HG03439 (cell line): ENCODE results near the gene PRKAG3.
"Not testable (repeated sequence)": the region's sequence is repeated elsewhere in the genome, so short reads cannot be mapped to it uniquely, and the experiment has no call there.

Experiments
- ATAC-seq: cut with Tn5 transposase; IDR thresholded peaks from one replicate; pipeline ENCODE4 v1.9.1; 2021; ENCODE audit warnings: mild to moderate bottlenecking, moderate library complexity; ENCODE audit not compliant: unreplicated experiment

The PRKAG3 gene

DNA sequence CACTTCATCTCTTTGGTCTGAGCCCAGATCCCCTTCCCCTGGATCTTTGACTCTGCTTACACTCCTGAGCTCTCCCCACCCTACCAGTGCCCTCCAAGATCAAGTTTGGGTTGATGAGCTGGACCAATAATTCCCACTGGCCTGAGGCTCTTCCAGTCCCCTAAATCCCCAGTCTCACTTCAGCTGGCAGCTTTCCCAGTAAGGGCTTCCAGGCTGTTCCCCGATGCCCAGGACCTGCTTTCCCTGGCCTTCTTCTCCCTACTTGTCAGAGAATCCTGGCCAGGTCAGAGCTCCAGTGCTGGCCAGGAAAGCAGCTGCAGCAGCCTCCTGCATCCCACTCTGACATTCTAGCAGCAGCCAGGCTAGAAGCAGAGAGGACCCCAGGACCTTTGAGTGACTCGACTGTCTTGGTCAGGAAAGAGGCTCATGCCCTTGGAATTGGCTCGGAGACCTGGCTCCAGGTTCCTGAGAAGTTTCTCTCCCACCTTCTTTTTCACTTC lies 31.5 kb upstream of the PRKAG3 start:
- no peak for ATAC-seq

DNA sequence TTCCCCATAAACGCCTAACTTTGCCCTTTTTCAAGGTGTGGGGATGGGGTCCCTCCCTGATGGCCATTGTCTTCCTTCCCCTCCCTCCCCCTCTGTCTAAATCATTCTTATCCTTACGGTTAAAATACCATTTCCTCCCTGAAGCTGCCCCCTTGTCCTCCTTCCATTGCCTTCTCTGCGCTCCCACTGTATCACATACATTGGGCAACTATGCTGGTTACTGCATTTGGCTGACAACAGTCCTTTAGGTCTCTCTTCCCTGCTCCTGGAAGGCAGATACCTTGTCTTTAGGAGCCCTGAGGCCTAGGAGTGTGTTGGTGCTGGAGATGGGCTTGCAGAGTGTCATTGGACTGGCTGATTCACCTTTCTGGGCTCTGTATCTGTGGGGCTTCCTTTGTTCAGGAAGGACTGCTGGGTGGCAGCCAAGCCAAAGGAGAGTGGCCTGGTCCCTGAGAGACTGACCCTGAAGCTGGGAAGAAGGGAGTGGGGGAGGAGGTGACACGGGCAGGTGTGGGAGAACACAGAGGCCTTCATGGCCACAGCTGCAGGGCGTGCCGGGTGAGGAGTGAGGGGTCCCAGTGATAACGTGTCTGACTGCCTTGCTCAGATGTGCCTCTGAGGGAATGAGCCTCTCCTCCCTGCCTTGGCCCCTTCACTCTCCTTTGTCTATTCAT lies 30.2 kb upstream of the PRKAG3 start:
- no peak for ATAC-seq

DNA sequence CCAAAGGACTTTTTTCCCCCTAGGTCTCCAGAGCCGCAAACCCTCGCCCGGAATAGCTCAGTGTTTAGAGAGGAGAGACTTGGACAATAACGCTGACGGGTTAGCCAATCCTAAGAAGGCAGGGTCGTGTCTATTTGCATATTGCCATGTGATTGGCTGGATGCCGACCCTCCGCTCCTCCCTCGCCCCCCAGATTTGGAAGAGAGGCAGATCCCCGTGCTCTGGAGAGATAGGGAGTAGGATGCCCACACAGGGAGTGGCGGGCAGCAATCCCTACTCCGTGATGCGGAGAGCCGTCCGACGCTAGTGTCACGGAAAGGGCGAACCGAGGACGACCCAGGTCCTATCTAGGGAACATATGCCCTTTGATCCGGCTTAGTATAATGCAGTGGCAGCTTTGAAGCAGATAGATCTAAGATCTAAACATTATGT lies 29.4 kb upstream of the PRKAG3 start:
- ATAC-seq: no peak

DNA sequence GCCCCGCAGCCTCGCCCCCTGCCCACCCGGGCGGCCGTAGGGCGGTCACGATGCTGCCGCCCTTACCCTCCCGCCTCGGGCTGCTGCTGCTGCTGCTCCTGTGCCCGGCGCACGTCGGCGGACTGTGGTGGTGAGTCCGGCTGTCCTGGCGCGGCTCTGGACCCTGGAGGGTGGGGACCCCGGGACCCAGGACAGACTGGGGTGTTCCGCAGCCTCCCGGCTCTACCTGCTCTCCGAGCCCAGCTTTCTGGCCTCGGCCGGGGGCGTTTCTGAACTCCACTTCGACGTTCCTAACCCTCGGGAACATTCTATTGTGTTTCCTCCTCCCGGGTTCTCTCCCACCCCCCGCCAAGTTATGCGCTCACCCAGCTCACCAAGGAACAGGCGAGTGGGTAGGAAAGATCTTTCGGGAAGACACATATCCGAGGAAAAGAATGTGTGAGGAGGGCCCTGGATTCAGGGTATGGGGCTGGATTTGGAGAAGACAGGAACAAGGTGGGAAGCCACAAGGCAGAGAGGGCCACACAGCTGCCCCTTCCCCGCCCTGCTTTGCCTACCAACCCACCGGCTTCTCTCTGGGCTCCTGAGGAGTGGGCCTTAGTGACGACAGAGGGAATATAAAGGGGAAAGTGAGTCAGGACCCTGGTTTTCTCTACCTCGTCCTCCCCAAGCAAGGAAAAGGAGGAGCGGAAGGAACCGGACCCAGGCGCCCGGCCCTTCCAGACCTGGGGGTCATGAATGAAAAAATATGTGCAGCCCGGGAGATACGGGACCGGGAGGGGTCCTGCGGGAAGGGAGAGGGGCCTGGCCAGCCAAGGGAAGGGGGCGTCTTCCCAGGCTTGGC lies 28.6 kb upstream of the PRKAG3 start:
- no peak for ATAC-seq

DNA sequence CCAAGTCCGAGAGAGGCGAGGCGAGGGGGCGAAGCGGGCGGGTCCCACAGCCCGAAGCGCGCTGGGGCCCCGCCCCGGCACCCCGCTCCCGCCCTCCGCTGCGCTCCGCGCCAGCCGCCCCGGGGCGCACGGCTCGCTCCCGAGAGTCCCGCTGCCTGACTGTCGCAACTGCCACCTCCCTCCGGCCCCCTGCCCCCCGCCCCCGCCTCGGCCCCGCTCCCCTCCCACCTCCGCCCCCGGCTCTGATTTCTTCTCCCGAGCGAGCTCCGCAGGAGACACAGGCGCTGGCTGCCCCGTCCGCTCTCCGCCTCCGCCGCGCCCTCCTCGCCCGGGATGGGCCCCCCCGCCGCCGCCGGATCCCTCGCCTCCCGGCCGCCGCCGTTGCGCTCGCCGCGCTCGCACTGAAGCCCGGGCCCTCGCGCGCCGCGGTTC lies 28.0 kb upstream of the PRKAG3 start, which contains the start of gene WNT6:
WNT6 (plus strand) TSS at position 250 of the 432 bp plus-strand sequence. CDS start 233 bp downstream, outside the sequence.
- no peak for ATAC-seq

DNA sequence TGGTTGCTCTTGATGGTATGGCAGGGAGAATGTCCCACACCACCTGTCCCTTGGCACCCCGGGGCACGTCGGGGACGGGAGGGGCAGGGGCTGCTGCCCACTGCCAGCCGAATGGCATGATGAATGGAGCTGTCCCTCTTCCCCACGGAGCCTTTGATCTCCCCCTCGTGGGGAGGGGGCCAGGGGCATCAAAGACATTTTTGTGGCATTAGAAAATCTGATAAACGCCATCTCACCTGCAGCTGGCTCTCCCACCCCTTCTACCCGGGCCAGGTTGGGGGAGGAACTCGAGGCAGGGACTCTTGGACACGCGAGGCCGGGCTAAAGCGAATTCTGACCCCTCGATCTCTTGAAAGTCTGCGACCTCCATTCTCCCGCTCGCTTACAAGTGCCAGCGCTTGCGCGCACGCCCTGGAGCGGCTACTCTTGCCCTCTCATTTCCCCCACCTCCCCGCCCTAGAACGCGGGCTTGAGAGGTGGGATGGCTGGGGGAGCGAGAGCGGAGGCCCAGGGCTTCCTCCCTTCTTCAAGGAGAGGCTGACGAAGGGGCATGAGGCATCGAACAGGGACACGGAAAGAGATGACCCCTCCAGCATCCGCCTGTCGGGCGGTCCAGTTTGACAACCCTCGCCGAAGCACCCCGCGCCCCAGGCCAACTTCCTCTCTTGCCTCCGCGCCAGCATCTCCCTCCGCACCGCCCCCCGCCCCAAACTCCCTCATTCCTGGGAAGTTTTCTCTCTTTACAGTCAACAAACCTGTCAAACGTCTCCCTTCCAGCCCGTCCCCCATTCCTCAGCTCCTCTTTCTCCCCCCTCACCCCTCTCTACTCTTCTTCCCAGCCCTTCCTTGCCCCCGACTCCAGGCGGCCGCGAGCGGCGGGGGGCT lies 27.3 kb upstream of the PRKAG3 start:
- ATAC-seq: no peak

DNA sequence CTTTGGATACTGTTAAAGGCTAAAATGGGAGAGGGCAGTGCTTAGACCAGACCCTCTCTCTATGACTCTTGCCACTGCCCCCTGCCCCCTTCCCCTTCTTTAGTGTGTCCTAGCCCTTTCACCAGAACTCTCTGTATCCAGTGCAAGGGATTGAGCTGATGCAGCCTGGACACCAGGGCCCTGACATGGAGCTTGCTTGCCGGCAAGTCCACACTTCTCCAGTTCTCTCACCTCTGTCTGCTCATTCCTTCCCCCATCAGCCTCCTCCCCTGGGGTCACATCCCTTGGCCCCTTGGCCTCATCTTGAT lies 26.5 kb upstream of the PRKAG3 start:
- no peak for ATAC-seq

DNA sequence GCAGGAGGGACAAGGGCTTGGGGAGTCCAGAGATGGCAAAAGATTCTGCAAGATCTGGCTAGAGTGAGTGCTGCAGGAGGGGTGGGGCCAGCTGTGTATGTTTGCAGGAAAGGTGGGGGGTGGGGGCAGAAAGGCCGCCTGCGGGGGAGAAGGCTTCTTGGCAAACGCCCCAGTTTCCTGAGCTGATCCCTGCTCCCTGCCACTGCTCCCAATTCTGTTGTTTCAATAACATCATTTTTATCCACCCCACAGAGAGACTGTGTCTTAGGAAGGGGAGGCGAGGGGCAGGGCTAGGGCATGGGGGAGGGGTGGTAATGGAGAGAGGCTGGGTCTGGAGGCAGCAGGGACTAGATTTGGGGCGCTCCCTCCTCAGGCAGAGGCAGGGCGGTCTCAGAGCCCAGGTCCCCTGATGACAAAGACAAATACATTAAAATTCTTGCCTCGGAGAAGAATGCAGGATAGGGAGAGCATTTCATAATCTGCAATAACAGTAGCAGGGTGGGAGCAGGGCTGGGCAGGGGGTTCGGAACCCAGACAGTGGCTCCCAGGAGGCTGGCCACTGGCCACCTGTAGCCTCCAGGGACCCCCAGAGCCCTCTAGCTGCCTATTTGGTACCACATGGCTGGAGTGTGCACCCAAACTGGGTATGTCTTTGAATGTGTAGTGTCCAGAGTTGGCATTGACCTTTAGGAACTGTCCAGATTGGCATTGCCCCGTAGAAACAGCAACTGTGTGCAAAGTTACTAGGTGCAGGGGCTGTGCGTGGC lies 26.0 kb upstream of the PRKAG3 start:
- ATAC-seq: no peak

DNA sequence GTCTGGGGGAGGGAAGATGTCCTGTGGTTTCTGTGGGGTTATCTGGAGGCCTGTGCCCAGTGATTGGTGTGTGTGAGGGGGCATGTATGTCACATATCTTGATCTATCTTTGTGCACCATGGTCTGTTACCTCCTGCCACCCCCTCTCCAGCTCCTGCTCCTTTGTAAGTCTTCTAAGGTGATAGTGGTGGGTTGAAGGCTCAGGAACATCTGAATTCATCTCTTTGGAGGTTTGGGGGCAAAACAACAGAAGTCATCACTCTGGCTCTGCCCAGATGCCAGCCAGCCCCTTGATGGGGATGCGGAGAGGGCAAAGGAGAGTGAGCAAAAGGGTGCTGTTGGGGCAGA lies 25.3 kb upstream of the PRKAG3 start:
- no peak for ATAC-seq

DNA sequence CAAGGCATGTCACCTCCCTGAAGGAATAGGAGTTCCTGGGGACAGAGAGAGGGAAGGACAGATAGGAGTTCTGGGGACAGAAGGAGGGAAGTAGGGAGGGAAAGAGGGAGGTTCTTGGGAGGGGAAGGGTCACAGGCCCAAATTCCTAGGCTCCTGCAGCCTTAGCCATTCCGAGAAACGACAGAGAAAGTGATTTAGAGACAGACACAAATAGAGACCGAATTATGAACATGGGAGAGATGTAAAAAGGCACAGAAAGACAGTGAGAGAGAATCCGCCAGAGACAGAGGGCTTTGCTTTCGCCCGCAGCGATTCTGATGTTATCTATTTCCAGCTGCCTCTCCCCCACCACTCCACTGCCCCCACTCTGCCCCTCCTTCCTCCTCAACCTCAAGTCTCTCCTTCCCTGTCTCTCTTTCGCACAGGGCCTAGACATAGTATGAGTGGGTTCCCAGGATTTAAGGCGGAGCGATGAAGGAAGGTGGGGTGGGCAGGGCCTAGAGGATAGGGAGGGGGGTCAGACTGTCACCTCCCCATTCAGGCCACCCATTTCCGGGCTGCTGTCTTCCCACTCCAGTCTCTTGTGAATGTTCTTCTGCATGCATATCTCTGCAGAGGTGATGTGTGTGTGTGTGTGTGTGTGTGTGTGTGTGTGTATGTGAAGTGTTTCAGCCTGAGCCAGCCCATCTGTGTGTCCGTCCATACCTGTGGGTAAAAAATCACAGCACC lies 24.7 kb upstream of the PRKAG3 start:
- no peak for ATAC-seq

DNA sequence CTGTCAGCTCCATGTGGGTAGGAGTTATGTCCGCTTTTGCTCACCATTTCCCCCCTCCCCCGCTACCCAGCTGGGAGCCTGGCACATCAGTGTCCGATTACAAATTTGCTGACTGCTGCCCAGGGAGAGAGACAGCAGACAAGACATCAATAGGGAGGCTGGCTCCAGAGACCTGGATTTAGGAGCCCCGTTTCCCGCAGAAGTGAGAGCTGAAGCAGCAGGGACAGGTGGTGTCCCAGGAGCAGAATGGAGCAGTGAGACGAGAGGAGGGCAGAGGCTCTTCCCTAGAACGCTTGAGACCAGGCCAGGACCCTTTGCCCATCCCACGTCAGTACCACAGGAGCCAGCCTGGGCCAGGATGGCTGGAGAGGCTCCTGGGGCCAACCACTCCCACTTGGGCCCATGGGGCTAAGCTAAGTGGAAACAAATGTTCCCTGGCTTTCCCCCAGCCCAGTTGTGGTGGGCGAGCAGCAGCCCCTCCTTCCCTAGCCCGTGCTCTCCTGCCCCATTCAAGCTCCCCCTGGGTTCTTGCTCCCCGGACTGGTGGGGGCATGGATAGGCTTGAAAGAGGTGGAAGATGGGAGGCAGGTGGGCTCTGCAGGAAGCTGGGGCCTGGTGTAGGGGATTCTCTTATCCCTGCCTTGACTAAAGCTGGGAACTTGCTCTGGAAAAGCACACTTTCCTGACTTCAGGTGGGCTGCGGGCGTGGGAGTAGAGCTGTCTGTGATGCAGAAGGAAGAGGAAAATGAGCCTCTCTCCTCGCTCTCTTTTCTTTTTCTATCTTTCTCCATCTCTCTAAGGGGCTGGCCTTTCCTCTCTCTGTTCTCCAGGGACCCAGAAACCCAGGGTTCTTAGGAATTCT lies 23.9 kb upstream of the PRKAG3 start:
- no peak for ATAC-seq

DNA sequence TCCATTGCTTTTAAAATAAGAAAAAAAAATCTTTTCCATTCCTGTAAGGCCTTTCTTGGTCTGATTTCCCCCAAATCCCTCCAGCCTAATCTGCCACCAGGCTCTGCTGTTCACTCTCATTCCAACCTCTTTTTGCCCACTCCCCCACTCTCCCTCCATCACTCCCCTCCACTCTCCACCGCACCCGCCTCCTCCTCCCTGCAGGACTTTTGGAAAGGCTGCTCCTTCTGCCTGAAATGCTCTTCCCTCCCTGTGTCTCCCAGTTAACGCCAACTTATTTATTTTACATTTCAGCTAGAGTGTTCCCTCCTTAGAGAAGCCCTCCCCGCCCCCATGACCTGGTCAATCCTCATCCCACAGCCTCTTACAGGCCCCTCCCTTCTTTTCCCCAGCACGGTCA lies 23.3 kb upstream of the PRKAG3 start:
- ATAC-seq: no peak

DNA sequence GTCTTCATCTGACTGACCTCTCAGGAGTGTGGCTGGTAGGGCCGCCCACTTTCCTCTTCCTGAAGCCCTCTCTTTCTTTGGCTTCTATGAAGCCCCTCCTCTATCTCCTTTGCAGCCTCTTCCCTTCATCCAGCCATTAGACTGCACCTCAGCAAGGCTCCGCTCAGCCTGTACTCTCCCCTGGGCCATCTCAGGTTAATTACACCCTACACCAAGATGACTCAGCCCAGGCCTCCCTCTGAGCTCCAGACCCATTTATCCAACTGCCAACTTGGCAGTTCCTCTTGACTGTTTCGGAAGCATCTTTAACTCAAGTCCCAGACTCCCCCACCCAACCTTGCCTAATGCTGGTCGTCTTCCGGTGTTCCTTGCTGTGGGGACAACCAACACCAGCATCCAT lies 22.2 kb upstream of the PRKAG3 start:
- ATAC-seq: no peak

DNA sequence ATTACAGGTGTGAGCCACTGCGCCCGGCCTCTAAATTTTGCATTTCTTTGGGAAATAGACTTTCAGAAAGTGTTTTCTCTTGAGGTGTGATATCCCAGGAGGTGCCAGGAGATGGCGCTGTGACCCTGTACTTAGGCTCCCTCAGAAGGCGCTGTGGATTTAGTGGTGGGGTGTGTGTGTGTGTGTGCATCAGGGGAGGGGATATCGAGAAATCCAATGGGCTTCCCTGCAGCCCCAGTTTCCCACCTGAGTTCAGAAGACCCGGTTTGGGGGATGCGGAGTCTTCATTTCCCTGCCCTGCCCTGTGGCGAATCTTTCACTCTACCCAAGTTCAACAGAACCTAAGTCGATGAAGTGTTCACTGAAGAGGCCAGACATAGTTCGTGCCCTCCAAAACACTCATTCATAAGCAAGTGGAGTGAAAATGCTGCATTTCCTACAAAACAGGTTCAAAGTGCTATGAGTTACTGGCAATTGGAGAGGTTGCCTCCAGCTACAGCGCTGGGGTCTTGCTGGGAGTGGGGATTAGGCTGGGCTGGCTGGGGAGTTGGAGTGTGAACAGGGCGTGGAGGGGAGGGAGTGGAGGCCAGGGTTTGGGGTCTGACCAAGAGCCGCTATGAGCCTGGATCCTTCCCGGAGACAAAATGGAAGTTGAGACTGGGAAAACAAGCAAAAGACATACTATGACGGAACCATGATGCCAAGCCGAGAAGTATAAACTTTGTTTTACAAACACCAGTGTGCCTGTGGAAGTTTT lies 21.5 kb upstream of the PRKAG3 start:
- no peak for ATAC-seq

DNA sequence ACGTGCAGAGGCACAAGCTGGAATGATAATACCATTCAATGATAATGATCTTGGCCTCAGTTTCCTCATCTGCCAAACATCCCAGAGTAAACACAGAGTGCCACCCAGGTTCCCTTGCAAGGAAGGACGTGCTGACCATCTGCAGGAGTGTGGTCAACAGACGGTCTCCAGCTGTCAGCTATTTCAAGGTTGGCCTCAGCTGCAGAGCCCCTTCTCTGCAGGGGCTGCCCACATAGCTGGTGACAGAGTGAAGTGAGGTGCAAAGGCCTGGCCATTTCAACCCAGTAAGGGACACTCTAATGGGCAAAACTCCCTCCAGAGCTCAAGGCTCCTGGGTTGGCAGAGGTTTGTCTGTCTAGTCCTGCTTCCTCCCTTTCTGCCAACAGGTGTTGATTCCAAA lies 19.7 kb upstream of the PRKAG3 start:
- ATAC-seq: no peak

DNA sequence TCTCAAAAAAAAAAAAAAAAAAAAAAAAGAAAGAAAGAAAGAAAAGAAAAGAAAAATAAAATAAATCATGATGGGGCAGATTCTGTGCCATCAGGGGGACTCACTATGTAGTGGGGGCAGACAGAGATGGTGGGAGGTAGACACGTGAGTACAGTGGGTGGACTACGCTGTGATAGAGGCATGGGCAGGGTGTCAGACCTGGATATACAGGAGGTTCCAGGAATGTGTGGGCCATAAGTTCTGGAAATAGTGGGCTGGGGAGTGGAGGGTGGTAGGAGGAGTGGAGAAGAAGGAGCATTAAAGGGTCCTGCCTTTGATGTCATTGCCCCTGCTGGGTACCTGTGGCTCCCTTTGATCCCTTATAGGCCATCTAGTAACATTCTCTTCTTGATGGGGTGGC lies 19.2 kb upstream of the PRKAG3 start:
- no peak for ATAC-seq

DNA sequence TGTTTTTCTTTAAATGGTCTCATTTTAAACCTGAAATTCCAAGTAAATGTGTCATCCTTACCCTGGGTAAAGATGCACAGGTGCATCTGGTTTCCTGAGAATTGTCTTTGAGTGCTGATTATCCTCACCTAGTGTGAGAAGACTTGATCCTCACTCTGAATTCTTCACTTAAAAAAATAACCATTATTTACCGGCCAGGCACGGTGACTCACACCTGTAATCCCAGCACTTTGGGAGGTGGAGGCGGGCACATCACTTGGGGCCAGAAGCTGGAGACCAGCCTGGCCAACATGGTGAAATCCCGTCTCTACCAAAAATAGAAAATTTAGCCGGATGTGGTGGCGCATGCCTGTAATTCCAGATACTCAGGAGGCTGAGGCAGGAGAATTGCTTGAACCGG lies 18.1 kb upstream of the PRKAG3 start:
- no peak for ATAC-seq

DNA sequence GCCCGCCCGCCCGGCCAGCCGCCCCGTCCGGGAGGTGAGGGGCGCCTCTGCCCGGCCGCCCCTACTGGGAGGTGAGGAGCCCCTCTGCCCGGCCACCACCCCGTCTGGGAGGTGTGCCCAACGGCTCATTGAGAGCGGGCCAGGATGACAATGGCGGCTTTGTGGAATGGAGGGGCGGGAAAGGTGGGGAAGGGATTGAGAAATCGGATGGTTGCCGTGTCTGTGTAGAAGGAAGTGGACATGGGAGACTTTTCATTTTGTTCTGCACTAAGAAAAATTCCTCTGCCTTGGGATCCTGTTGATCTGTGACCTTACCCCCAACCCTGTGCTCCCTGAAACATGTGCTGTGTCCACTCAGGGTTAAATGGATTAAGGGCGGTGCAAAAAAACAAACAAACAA lies 15.4 kb upstream of the PRKAG3 start:
- ATAC-seq: not testable (repeated sequence)
